Fibroblast of gingiva (primary cell): Measurements from ENCODE around the gene SPECC1.
"Not testable (repeated sequence)": the region's sequence is repeated elsewhere in the genome, so short reads cannot be mapped to it uniquely, and the experiment has no call there.

Experiments used
- DNase-seq: peaks from one replicate; pipeline ENCODE4 v3.0.0-alpha.2; 2011; ENCODE audit warnings: low read depth

SPECC1 gene

DNA sequence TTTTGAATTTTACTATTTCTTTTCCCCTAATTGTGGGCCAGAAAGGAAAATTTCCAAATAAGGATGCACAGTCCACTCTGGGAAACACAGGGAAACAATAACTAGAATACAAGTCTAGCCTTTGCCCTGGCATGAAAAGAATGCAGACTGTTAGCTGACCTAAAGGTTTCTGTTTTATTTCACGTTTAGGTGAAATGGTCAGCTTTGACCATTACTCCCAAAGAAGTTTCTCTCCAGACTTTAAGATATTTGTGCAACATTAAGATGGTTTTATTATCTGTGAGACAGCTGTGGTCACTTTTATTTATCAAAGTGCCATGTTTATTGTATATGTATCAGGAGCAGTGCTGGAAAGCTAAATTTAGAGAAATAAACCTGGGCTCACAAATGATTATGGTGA, 163.9 kb downstream of the SPECC1 start:
- DNase-seq, result no peak

DNA sequence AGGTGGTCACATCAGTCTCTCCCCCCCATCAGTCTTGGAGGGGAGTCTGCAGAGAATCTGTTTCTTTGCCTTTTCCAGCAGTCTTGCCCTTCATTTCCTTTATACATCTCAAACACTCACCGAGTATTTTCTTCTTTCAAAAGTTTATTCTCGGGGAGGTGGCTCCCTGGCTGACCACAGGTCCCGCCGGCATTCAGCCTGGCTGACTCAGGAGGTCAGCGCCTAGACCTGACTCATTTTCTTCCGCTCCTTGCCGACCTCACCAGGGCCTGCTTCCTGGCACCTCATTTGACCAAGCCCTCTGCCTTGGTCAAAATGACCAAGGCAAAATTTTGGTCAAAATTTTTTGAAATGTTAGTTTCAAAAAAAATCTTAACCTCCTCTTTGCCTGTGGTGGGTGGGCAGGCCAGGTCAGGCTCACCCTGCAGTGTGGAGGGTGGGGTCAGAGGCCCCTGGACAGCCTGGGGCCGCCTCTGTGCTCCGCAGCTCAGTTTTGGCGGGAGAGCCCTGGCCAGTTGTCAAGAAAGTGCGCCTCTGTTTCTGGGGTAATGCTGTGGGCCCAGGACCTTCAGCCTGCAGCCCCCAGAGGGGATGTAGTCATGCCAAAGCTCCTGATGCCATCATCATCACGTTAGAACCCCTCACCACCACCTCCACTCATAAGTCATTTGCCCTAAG, 165.6 kb downstream of the SPECC1 start:
- no peak for DNase-seq

DNA sequence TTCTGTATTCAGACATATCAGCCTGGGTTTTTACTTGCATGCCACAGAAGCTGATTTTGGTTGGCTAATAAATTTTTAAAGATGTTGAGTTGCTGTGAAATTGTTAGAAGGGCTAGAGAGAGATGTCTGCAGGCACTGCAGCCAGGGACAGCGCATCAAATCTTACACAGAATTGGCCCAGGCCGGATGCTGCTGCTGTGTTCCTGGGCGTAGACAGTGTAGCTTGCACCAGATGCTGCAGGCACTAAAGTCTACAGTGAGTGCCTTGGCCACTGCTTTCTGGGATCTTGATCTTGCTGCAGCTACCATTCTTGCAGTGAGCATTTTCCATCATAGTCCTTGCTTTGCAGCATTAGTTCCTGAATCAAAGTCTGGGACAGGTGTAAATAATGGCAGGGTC, 169.9 kb downstream of the SPECC1 start:
- DNase-seq, result no peak

DNA sequence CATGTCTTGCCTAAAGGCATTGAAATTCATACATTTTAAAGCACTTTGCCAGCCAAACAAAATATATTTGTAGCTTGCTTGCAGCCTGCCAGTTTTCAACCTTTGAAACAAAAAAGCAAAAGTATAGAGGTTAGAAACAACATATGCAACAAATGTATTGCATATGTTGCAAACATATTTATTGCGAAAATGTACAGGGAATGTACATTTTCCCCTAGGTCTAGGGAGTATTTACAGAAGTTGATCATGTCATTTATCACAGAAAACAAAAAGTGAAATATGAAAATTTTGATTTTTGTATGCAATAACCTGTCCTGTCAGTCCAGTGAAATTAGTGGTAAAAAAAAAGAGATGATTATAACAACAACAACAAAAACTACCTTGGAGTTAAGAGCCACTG, 171.5 kb downstream of the SPECC1 start:
- DNase-seq, result no peak

DNA sequence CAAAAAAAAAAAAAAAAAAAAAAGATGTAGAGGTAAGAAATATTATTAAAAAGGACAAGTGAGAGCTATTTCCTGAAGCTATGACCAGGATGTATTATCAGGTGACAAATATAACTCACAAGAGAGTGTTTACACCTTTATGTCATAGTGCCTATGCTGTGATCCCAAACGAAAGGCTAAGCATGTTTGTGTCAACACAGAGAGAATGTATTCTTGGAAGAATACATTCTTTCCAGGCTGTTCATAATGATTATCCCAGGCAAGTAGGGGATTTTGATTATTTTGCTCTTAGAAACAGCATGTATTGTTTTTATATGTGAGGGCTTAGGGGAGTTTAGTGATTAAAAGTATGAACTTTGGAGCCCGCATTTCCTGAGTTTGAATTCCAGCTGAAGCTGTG, 175.0 kb downstream of the SPECC1 start:
- no peak for DNase-seq

DNA sequence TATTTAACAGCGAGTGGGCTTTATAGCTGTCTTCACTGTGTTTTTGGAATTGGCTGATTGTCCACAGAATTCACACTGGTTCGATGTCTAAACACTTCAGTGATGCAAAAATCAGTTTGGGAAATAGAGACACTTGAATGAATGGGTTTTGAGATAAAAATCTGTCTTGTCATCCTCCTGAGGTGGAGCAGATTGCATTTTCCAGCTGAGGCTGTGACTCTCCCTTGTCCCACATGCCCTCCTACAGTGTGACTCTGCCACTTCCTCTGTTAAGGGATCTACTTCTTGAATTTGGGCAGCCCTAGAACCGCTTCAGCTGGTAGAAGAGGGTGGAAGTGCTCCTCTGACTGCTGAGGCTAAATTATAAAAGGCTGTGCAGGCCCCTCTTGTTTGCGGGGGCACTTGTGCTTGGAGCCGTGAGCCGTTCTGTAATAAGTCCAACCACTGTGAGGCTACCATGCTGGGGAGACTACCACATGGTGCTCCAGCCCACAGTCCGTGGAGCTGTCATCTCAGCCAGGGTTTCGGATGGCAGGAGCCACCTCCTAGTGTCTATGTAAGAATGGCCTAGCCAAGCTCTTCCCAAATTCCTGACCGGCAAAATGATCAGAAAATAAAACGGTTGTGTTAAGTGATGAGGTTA, 175.9 kb downstream of the SPECC1 start:
- DNase-seq, result no peak

DNA sequence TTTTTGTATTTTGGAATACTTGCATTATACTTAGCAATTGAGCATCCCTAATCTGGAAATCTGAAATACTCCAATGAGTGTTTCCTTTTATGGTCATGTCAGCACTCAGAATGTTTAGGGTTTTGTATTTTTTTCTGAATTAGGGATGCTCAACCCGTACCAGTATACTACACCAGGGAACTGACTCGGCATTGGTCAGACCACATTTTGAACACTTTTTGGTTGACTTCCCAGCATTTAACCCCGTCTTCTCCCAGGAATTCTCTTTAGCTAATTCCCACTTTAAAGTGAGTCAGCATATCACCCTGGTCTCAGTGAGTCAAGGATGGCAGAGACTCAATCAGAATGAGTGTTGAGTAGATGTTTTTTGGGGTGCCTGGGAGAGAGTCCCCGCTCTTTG, 177.9 kb downstream of the SPECC1 start:
- DNase-seq, result no peak

DNA sequence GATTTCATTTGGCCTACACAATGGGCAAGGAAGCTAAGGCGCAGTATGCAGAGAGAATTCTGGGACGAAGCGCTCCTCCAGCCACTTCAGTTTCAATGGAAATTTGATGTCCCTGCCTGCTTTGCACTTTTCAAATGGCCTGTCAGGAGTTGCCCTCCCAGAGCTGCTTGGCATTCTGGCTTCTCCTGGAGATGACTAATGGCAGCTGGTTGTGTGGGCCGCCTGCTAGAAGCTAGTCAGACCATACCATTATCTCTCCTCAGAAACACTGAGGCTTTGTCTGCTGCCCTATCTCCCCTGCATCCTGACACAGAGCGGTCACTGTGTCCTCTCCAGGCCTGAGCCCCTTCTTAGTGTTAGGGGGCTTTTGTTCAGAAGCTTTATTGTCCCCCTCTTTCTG, 180.1 kb downstream of the SPECC1 start:
- no peak for DNase-seq

DNA sequence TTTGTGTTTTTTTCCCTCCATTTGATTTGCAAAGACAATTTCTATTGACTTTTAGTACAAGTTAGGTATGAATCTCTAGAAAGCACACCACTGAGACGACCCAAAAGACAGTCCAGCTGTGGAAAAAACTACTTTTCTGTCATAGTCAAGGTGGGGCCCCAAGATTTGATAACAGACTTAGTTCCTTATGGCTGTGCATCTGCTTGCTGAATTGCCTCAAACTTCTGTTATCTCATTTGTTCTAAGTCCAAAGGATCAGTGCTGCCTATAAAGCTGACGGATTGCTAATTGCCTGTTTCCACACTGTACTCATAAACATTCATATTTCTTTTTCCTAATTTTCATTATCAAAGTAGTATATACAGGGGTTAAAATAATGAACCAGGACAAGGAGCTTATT, 180.8 kb downstream of the SPECC1 start:
- DNase-seq, result no peak

DNA sequence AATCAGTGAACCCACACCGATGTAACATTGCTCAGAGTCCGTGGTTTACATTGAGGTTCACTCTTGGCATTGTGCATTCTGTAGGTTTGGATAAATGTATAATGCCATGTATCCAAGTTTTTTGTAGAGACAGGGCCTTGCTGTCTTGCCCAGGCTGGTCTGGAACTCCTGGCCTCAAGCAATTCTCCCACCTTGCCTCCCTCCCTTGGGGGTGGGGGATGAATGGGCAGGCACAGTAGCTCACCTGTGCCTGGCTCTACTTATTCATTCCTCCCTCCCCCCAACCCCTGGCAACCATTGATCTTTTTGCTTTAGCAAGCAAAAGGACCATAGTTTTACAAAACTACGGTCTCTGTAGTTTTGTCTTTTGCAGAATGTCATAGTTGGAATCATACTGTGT, 181.4 kb downstream of the SPECC1 start:
- DNase-seq, result no peak

DNA sequence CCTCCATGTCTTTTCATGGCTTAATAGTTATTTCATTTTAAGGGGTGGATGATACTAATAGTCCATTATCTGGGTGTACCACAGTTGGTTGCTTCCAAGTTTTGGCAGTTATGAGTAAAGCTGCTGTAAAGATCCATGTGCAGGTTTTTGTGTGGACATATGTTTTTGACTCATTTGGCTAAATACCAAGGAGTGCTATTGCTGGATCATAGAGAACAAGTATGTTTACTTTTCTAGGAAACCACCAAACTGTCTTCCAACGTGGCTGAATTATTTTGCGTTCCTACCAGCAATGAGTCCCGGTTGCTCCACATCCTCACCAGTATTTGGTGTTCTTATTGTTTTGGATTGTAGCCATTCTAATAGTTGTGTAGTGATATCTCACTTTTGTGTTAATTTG, 181.9 kb downstream of the SPECC1 start:
- DNase-seq, result peak; percentile 83

DNA sequence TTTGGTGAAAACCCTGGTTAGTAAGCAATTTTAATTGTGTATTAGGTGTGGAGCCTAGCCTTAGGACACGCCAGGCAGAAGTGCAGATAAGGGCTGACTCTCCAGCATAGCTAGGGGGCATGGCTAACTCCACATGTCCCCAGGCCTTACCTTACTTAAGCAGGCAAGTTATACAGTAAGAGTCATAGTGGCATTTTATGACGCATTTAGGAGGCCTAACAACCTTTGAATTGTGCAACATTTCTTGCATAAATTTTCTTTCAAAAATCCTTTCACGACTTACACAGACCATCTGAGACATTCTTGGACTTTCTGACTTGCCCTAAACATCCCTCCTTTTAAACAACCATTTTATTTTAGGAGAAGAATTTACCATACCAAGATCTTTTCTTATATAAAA, 187.1 kb downstream of the SPECC1 start:
- DNase-seq, result not testable (repeated sequence)

DNA sequence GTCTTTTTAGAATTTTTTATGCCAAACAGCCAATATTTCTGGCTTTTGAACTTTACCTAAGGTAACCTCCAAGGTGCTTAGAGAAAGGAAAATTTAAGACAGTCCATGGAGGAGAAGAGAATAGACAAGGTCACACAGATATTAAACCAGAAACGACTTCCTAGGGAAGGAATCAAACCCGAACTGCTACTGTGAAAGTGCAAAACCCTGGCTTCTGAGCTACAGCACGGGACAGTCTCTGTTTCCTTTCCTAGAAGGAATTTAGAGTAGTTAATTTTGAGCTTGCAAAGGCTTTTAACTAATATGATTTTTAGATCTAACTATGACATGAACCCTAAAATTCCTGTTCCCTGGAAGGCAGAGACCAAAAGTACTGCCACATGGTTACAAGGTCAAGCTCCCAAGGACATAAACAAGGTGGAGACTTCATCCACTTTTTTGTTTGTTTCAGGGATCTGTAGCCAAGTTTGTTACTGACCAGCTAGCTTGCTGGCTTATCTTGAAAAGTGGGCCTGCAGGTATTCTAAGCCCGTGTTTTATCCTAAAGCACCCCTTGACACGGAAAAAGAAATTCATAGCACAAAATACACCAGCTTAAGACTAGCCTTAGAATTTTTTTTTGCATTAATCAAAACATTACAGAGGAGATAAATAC, 188.2 kb downstream of the SPECC1 start:
- no peak for DNase-seq

DNA sequence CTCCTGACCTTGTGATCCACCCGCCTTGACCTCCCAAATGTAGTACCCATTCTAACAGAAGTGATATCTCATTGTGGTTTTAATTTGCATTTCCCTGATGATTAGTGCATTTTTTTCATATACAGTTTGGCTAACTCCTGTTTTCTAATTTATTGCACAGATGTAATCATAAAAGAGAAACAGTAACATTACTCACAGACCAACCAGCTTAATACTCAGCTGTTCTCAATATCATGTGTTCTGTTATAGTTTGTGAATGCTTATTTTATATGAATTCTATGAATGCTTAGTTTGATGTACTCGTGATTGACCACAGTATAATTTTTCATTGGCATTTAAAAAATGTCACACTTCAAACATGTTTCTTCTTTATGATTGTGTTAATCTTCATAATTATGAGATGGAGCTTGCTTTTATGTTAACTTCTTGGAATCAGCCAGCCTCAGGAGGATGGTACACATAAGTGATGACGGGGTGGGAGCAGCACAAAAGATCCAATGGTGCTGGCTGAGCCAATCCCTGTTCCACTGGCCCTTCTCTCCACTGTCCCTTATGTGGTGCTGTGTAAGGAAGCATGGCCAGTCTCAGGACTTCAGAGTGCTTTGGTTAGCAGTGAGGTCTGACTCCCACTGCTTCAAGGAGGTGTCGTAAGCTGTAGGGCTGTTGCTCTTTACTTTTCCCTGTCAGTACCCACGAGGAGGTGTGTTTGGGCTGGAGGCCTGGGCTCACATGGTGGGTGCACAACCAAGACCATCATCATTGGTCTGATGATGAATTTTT, 191.0 kb downstream of the SPECC1 start:
- DNase-seq, result no peak

DNA sequence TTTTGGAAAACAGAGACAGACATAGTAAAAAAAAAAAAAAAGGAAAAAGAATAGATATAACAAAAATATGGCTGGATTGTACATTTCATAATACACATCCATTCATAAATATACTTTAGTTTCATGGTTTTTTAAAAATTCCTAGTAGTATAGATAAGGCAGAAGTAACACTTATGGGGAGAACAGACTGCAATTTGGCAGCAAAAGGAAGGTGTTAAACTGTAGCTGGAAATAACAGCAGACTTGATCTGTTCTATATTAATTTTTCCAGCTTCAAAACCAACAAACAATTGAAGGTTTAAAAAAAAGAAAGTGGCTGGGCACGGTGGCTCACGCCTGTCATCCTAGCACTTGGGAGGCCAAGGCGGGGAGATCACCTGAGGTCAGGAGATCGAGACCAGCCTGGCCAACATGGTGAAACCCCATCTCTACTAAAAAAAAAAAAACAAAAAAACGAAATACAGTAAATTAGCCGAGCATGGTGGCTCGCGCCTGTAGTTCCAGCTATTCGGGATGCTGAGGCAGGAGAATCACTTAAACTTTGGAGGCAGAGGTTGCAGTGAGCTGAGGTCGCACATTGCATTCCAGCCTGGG, 191.8 kb downstream of the SPECC1 start:
- no peak for DNase-seq

DNA sequence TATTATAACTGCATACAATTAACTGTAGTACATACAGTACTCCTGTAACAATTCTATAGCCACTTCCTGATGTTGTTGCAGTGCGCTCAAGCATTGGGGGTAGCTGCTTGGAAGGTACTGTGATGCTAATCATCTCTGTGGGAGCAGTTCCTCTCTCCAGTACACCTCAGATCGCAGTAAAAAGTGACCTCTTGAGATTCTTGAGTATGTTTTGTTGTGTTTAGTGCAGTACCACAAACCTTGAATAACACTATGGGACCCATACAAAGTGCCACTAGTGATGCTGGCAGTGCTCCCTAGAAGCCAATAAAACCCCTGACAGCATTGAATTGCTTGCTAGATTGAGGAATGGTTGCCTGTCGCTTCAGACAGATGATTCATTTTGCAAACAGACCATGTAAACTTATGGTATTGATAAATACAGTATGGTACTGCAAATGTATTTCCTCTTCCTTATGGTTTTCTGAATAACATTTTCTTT, 193.0 kb downstream of the SPECC1 start:
- DNase-seq, result no peak

DNA sequence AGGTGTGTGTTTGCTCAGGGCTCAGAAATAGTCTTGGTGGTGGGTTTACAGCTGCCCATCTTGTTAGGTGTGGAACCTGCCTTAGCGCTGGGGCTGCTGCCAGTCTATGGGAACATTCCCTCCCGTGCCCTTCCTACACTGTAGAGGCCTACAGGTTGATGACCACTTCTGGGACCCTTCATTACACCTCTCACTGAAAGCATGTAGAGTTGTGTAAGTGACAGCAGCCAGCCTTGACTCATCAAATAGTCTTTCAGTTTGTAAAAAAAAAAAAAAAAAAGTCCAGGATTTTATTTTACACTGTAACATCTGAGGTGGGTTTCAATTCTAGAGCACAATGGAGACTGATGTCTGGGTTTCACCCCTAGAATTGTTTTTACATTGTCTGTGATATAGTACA, 193.9 kb downstream of the SPECC1 start:
- no peak for DNase-seq

DNA sequence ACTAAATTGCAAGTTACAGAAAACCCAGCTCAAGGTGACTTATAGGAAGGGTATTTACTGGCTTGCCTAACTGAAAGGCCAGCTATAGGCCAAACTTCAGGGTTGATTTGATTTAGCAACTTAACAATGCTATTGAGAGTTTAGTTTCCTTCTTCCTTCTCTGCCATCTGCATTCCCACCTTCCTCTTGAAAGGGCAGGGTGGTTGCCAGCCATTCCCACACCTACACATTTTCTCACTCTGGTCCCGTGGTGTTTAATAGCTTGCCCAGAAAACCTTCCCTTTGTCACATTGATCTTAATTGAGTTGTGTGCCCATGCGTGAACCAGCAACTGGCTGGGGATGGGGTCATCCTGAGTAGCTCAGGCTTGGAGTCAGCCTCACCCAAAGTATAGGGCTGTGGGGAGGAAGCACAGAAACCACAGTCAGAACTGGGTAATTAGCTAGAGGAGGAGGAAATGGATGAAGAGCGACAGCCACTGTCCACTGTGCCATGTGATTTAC, 194.7 kb downstream of the SPECC1 start:
- no peak for DNase-seq

DNA sequence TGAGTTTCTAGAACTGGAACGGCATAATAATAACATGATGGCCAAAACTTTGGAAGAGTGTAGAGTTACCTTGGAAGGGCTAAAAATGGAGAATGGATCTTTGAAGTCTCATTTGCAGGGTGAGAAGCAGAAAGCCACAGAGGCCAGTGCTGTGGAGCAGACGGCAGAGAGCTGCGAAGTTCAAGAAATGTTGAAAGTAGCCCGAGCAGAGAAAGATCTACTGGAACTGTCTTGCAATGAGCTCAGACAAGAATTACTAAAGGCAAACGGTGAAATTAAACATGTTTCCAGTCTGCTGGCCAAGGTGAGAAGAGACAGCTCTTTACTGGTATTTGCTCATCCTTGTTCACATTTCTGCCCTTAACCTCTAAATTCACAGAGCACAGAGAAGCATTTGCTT, 196.4 kb downstream of the SPECC1 start:
- DNase-seq, result no peak

DNA sequence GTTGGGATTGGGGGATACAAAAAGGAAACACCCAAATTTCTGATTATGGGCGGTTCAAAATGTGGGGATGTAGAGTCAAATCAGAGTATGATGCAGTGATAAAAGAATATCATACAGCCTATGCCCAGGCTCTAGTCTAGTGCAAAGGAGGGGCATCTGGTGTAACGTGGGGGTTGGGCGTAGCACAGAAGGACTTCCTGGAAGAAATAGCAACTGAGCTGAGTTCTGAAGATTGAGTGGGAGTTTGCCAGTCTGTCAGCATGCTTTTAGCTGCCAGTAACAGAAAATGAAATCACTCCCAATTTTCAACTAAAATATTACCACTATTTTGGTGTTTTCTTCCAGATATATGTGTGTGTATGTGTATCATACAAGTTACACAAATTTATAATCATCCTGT, 196.9 kb downstream of the SPECC1 start:
- no peak for DNase-seq

DNA sequence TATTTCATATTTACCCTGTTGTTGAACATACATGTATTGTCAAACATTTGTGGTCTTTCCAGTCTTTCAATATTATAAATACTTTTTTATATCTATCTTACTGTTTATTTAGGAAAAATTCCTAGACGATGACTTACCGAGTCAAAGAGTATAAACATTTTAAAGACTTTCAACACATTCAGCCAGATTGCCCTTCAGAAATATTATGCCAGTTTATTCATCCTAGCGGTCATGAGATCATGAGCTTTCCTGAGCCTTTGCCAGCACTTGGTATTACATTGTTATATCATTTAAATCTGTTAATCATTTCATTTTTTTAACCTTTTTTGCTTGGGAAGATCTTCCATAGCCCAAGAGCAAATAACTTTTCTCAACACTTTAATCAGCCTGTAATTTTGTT, 197.4 kb downstream of the SPECC1 start:
- peak; percentile 66 for DNase-seq
